DOHH2 (cell line): ENCODE data around the gene PNMA1.

Experiments used
- H3F3A ChIP-seq: fragments of 200-600 bp; sonication (generic), shearing (Covaris generic); 2 replicates; pipeline ENCODE4 v1.6.0; 2016; ENCODE audit warnings: antibody characterized with exemption, mild to moderate bottlenecking; ENCODE audit not compliant: control insufficient read depth, insufficient read depth
- H3K27ac ChIP-seq: fragments of 200-600 bp; sonication (generic); 2 replicates; pipeline ENCODE4 v1.5.1; 2014; ENCODE audit warnings: low read depth, mild to moderate bottlenecking, low read length, moderate library complexity
- H3K27me3 ChIP-seq: fragments of 200-600 bp; sonication (generic); 2 replicates; pipeline ENCODE4 v1.6.1; 2014; ENCODE audit warnings: mild to moderate bottlenecking, low read length, mixed read lengths; ENCODE audit not compliant: control insufficient read depth
- H3K36me3 ChIP-seq: fragments of 200-600 bp; sonication (generic); 2 replicates; pipeline ENCODE4 v1.6.1; 2014; ENCODE audit warnings: mild to moderate bottlenecking, low read length, moderate library complexity, mixed read lengths; ENCODE audit not compliant: control insufficient read depth
- H3K4me1 ChIP-seq: fragments of 200-600 bp; sonication (generic); 2 replicates; pipeline ENCODE4 v1.6.1; 2014; ENCODE audit warnings: mild to moderate bottlenecking, low read length, mixed read lengths; ENCODE audit not compliant: control insufficient read depth
- H3K4me2 ChIP-seq: fragments of 200-600 bp; sonication (generic); 2 replicates; pipeline ENCODE4 v1.6.0; 2014; ENCODE audit warnings: mild to moderate bottlenecking, low read length, moderate library complexity
- H3K4me3 ChIP-seq: fragments of 200-600 bp; sonication (generic); 2 replicates; pipeline ENCODE4 v1.5.1; 2014; ENCODE audit warnings: mild to moderate bottlenecking, low read length, mixed read lengths
- H3K79me2 ChIP-seq: fragments of 200-600 bp; sonication (generic); 2 replicates; pipeline ENCODE4 v1.6.1; 2014; ENCODE audit warnings: mild to moderate bottlenecking, low read length, mixed read lengths; ENCODE audit not compliant: control insufficient read depth
- H3K9me2 ChIP-seq: fragments of 200-600 bp; sonication (generic); replicated peaks from 2 replicates; pipeline ENCODE4 v1.6.1; 2014; ENCODE audit warnings: mild to moderate bottlenecking, low read length, mixed read lengths; ENCODE audit not compliant: control insufficient read depth
- H3K9me3 ChIP-seq: fragments of 200-600 bp; sonication (generic); 2 replicates; pipeline ENCODE4 v1.6.1; 2014; ENCODE audit warnings: antibody characterized with exemption, low read length, mixed read lengths; ENCODE audit not compliant: control insufficient read depth, insufficient read depth
- H4K20me1 ChIP-seq: fragments of 200-600 bp; sonication (generic); 2 replicates; pipeline ENCODE4 v1.6.0; 2014; ENCODE audit warnings: low read depth, mild to moderate bottlenecking, antibody characterized with exemption, low read length, moderate library complexity; ENCODE audit not compliant: control insufficient read depth, insufficient read depth
- CTCF ChIP-seq: fragments of 200-600 bp; sonication (generic); IDR thresholded peaks from one replicate; pipeline ENCODE4 v1.5.1; 2014; ENCODE audit warnings: antibody characterized with exemption, mild to moderate bottlenecking, low read depth, low read length; ENCODE audit not compliant: poor library complexity, severe bottlenecking
- EZH2phosphoT487 ChIP-seq: fragments of 200-600 bp; sonication (generic); IDR thresholded peaks from 2 replicates; pipeline ENCODE4 v1.6.1; 2017; ENCODE audit warnings: borderline replicate concordance, mild to moderate bottlenecking, antibody characterized with exemption, low read length, moderate library complexity, mixed read lengths

The PNMA1 gene

GRCh38 chr14:73718418-73719251 is 4.5 kb upstream of the PNMA1 start:
- Histone ChIP-seq H3K4me3 (no peak overlapping the region), H3K79me2 (peaks cover under 1% of the 10 kb centered on the region), H4K20me1 (no peaks in the 10 kb centered on the region), H3K4me1 (peaks cover 12% of the 10 kb centered on the region), H3K36me3 (peaks cover 73% of the 10 kb centered on the region), H3K27ac (no peak overlapping the region), H3K9me2 (no peaks in the 10 kb centered on the region), H3K27me3 (no peaks in the 10 kb centered on the region), H3K4me2 (no peak overlapping the region), H3F3A (peaks cover 46% of the 10 kb centered on the region), H3K9me3 (no peaks in the 10 kb centered on the region)
- no peak for TF ChIP-seq EZH2phosphoT487

- Histone ChIP-seq H3K9me2 (no peaks in the 10 kb centered on the region), H3F3A (peaks cover 46% of the 10 kb centered on the region), H3K79me2 (peaks cover 8% of the 10 kb centered on the region), H3K27me3 (no peaks in the 10 kb centered on the region), H3K36me3 (peaks cover 68% of the 10 kb centered on the region), H3K4me3 (no peak overlapping the region), H3K27ac (no peak overlapping the region), H3K9me3 (no peaks in the 10 kb centered on the region), H3K4me1 (peaks cover 16% of the 10 kb centered on the region), H4K20me1 (no peaks in the 10 kb centered on the region), H3K4me2 (no peak overlapping the region)
- TF ChIP-seq EZH2phosphoT487 (no peak), CTCF (no peak)
Measured at GRCh38 chr14:73717711-73718417, 3.7 kb upstream of the PNMA1 start.

GRCh38 chr14:73717266-73717665 is 3.1 kb upstream of the PNMA1 start:
- Histone ChIP-seq H3K79me2 (peaks cover 14% of the 10 kb centered on the region), H3K4me3 (no peak overlapping the region), H3K9me2 (no peaks in the 10 kb centered on the region), H3K36me3 (peaks cover 62% of the 10 kb centered on the region), H3K4me1 (peaks cover 20% of the 10 kb centered on the region), H4K20me1 (no peaks in the 10 kb centered on the region), H3F3A (peaks cover 46% of the 10 kb centered on the region), H3K4me2 (no peak overlapping the region), H3K27ac (no peak overlapping the region), H3K27me3 (no peaks in the 10 kb centered on the region), H3K9me3 (no peaks in the 10 kb centered on the region)
- TF ChIP-seq EZH2phosphoT487: no peak

GRCh38 chr14:73715707-73716106 is 1.5 kb upstream of the PNMA1 start:
- Histone ChIP-seq H3K4me2 (no peak overlapping the region), H3K27me3 (no peaks in the 10 kb centered on the region), H3K27ac (peak overlapping the region; percentile 10; the same call in 1 of the 2 replicates), H3K36me3 (peaks cover 47% of the 10 kb centered on the region), H3K4me3 (no peak overlapping the region), H3K9me3 (no peaks in the 10 kb centered on the region), H4K20me1 (no peaks in the 10 kb centered on the region), H3K79me2 (peaks cover 23% of the 10 kb centered on the region), H3K4me1 (peaks cover 26% of the 10 kb centered on the region), H3F3A (peaks cover 40% of the 10 kb centered on the region), H3K9me2 (no peaks in the 10 kb centered on the region)
- TF ChIP-seq EZH2phosphoT487 (no peak), CTCF (no peak)
